HEK293 (cell line): Measurements from ENCODE around the gene TAC3.

Experiments
- CTCF ChIA-PET: fragments of 350-600 bp; formaldehyde crosslinking; extraction: SDS; loops from one replicate; lab custom pipeline; 2021; ENCODE audit warnings: antibody characterized with exemption; lab: Yijun Ruan, JAX
- POLR2A ChIA-PET: fragments of 300-600 bp; formaldehyde crosslinking; extraction: SDS; loops from one replicate; lab custom pipeline; 2020; ENCODE audit warnings: antibody characterized with exemption, inconsistent platforms; lab: Yijun Ruan, JAX
- H3K27ac ChIP-seq: fragments of 200-500 bp; sonication (Bioruptor generic); 2 replicates; pipeline ENCODE4 v1.5.1; 2014; ENCODE audit warnings: low read depth, low read length, control low read depth, inconsistent platforms; ENCODE audit errors: extremely low read depth
- H3K36me3 ChIP-seq, 2 experiments: fragments of 200-500 bp in 1 of 2; sonication (Bioruptor generic) in 1 of 2; 1 replicate in 1 of 2; 2 replicates in 1 of 2; pipeline ENCODE4 v1.5.1; 2014 to 2017; ENCODE audit warnings: inconsistent platforms in 2 of 2, low read length in 2 of 2; ENCODE audit not compliant: control insufficient read depth in 2 of 2, insufficient read depth in 1 of 2
- H3K4me1 ChIP-seq: fragments of 200-500 bp; sonication (Bioruptor generic); 2 replicates; pipeline ENCODE4 v1.5.1; 2014; ENCODE audit warnings: mild to moderate bottlenecking, low read length, inconsistent platforms; ENCODE audit not compliant: control insufficient read depth, insufficient read depth
- H3K4me3 ChIP-seq: 2 replicates; pipeline ENCODE4 v1.5.1; 2011; ENCODE audit warnings: low read depth, mild to moderate bottlenecking, control low read depth, low read length, moderate library complexity
- H3K9me3 ChIP-seq: fragments of 200-500 bp; sonication (Bioruptor generic); 2 replicates; pipeline ENCODE4 v1.5.1; 2014; ENCODE audit warnings: low read depth, low read length, inconsistent platforms; ENCODE audit not compliant: control insufficient read depth, insufficient read depth
- BCL11B ChIP-seq: fragments of 450-650 bp; formaldehyde crosslinking; IDR thresholded peaks from 2 replicates; pipeline ENCODE4 v1.5.1; 2016; ENCODE audit warnings: low read depth, missing biosample characterization, missing genetic modification characterization
- MZF1 ChIP-seq: fragments of 450-650 bp; formaldehyde crosslinking; IDR thresholded peaks from 2 replicates; pipeline ENCODE4 v1.5.1; 2017; ENCODE audit warnings: missing biosample characterization, missing genetic modification characterization, borderline replicate concordance
- PRDM10 ChIP-seq: fragments of 450-650 bp; formaldehyde crosslinking; IDR thresholded peaks from 2 replicates; pipeline ENCODE4 v1.5.1; 2016; ENCODE audit warnings: missing biosample characterization, missing genetic modification characterization
- PRDM4 ChIP-seq: fragments of 450-650 bp; formaldehyde crosslinking; IDR thresholded peaks from 2 replicates; pipeline ENCODE4 v1.5.1; 2017; ENCODE audit warnings: missing biosample characterization, missing genetic modification characterization
- SALL2 ChIP-seq: fragments of 450-650 bp; formaldehyde crosslinking; IDR thresholded peaks from 2 replicates; pipeline ENCODE4 v1.5.0; 2017; ENCODE audit warnings: missing biosample characterization, mild to moderate bottlenecking, missing genetic modification characterization, borderline replicate concordance
- SP3 ChIP-seq: fragments of 450-650 bp; formaldehyde crosslinking; IDR thresholded peaks from 2 replicates; pipeline ENCODE4 v1.5.1; 2016; ENCODE audit warnings: missing biosample characterization, missing genetic modification characterization
- SP7 ChIP-seq: fragments of 450-650 bp; formaldehyde crosslinking; IDR thresholded peaks from 2 replicates; pipeline ENCODE4 v1.5.1; 2016; ENCODE audit warnings: missing biosample characterization, missing genetic modification characterization
- ZNF114 ChIP-seq: fragments of 450-650 bp; formaldehyde crosslinking; IDR thresholded peaks from 2 replicates; pipeline ENCODE4 v1.5.0; 2017; ENCODE audit warnings: missing biosample characterization, missing genetic modification characterization
- ZNF169 ChIP-seq: fragments of 450-650 bp; formaldehyde crosslinking; IDR thresholded peaks from 2 replicates; pipeline ENCODE4 v1.5.1; 2016; ENCODE audit warnings: missing biosample characterization, missing genetic modification characterization
- ZNF2 ChIP-seq: fragments of 450-650 bp; formaldehyde crosslinking; IDR thresholded peaks from 2 replicates; pipeline ENCODE4 v1.5.1; 2016; ENCODE audit warnings: missing biosample characterization, missing genetic modification characterization
- ZNF23 ChIP-seq: fragments of 450-650 bp; formaldehyde crosslinking; IDR thresholded peaks from 2 replicates; pipeline ENCODE4 v1.5.1; 2016; ENCODE audit warnings: missing biosample characterization, missing genetic modification characterization, borderline replicate concordance
- ZNF280C ChIP-seq: fragments of 450-650 bp; formaldehyde crosslinking; IDR thresholded peaks from 2 replicates; pipeline ENCODE4 v1.5.1; 2016; ENCODE audit warnings: missing biosample characterization, missing genetic modification characterization
- ZNF341 ChIP-seq: fragments of 450-650 bp; formaldehyde crosslinking; IDR thresholded peaks from 2 replicates; pipeline ENCODE4; 2016; ENCODE audit warnings: low read depth, missing biosample characterization, missing genetic modification characterization
- ZNF544 ChIP-seq: fragments of 450-650 bp; formaldehyde crosslinking; IDR thresholded peaks from 2 replicates; pipeline ENCODE4 v1.5.0; 2017; ENCODE audit warnings: missing biosample characterization, missing genetic modification characterization
- ZNF624 ChIP-seq: fragments of 450-650 bp; formaldehyde crosslinking; IDR thresholded peaks from 2 replicates; pipeline ENCODE4 v1.5.1; 2017; ENCODE audit warnings: missing biosample characterization, missing genetic modification characterization
- ZNF837 ChIP-seq: fragments of 450-650 bp; formaldehyde crosslinking; IDR thresholded peaks from 2 replicates; pipeline ENCODE4 v1.5.1; 2016; ENCODE audit warnings: missing biosample characterization, missing genetic modification characterization
- TF ChIP-seq, protein P1 (sequence below): fragments of 450-650 bp; formaldehyde crosslinking; IDR thresholded peaks from 2 replicates; pipeline ENCODE4 v1.5.1; 2016; ENCODE audit warnings: missing biosample characterization, missing genetic modification characterization, low read depth
- TF ChIP-seq, protein P2 (sequence below): fragments of 450-650 bp; formaldehyde crosslinking; IDR thresholded peaks from 2 replicates; pipeline ENCODE4 v1.5.1; 2016; ENCODE audit warnings: missing biosample characterization, missing genetic modification characterization

Gene TAC3

GRCh38 chr12:56995201-56995929 is 21.0 kb downstream of the TAC3 start (continued):
- TF ChIP-seq PRDM10 (tag by site-specific recombination) (no peak), ZNF280C (tag by site-specific recombination) (no peak), ZNF624 (tag by site-specific recombination) (no peak), BCL11B (tag by site-specific recombination) (no peak)

- H3K36me3 ChIP-seq = peaks cover 0 to 24% of the 10 kb centered on the region in 2 experiments; a peak in 1 of 3 replicates
- no peaks in the 10 kb centered on the region for H3K9me3 ChIP-seq
- ChIA-PET CTCF (interaction anchor here (0.6 to 2.0 kb wide), 4 partner anchors 8 to 69 kb away, joined by 3 to 13 read pairs (median 4); no protein-coding TSS in a partner anchor), POLR2A (no interaction called here)
- no peak for TF ChIP-seq MZF1 (tag by site-specific recombination)
- TF ChIP-seq SP7 = no peak
- TF ChIP-seq, protein P1, sequence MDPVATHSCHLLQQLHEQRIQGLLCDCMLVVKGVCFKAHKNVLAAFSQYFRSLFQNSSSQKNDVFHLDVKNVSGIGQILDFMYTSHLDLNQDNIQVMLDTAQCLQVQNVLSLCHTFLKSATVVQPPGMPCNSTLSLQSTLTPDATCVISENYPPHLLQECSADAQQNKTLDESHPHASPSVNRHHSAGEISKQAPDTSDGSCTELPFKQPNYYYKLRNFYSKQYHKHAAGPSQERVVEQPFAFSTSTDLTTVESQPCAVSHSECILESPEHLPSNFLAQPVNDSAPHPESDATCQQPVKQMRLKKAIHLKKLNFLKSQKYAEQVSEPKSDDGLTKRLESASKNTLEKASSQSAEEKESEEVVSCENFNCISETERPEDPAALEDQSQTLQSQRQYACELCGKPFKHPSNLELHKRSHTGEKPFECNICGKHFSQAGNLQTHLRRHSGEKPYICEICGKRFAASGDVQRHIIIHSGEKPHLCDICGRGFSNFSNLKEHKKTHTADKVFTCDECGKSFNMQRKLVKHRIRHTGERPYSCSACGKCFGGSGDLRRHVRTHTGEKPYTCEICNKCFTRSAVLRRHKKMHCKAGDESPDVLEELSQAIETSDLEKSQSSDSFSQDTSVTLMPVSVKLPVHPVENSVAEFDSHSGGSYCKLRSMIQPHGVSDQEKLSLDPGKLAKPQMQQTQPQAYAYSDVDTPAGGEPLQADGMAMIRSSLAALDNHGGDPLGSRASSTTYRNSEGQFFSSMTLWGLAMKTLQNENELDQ (tag by site-specific recombination) = no peak
- no peak for TF ChIP-seq ZNF23
- no peak for TF ChIP-seq ZNF544 (tag by site-specific recombination)
- TF ChIP-seq PRDM4 (tag by site-specific recombination) = no peak
- no peak overlapping the region for H3K27ac ChIP-seq
- H3K4me1 ChIP-seq = no peaks in the 10 kb centered on the region
- H3K4me3 ChIP-seq = no peak overlapping the region
These were observed 22.0 kb downstream of the TAC3 start for GRCh38 chr12:56994231-56994746.

GRCh38 chr12:56993346-56993745 is 23.0 kb downstream of the TAC3 start:
- ChIA-PET CTCF (interaction anchor here (1.7 to 2.0 kb wide), 2 partner anchors 9 to 12 kb away, joined by 6 to 13 read pairs; no protein-coding TSS in a partner anchor), POLR2A (no interaction called here)
- Histone ChIP-seq H3K4me3 (no peak overlapping the region), H3K27ac (no peak overlapping the region), H3K4me1 (no peaks in the 10 kb centered on the region), H3K36me3 (peaks cover 0 to 17% of the 10 kb centered on the region in 2 experiments; a peak in 1 of 3 replicates), H3K9me3 (no peaks in the 10 kb centered on the region)
- TF ChIP-seq SALL2 (tag by site-specific recombination) (no peak), SP3 (tag by site-specific recombination) (no peak), ZNF341 (no peak), ZNF169 (tag by site-specific recombination) (no peak), ZNF114 (tag by site-specific recombination) (no peak), ZNF2 (tag by site-specific recombination) (no peak), ZNF837 (tag by site-specific recombination) (no peak)
- TF ChIP-seq, protein P2, sequence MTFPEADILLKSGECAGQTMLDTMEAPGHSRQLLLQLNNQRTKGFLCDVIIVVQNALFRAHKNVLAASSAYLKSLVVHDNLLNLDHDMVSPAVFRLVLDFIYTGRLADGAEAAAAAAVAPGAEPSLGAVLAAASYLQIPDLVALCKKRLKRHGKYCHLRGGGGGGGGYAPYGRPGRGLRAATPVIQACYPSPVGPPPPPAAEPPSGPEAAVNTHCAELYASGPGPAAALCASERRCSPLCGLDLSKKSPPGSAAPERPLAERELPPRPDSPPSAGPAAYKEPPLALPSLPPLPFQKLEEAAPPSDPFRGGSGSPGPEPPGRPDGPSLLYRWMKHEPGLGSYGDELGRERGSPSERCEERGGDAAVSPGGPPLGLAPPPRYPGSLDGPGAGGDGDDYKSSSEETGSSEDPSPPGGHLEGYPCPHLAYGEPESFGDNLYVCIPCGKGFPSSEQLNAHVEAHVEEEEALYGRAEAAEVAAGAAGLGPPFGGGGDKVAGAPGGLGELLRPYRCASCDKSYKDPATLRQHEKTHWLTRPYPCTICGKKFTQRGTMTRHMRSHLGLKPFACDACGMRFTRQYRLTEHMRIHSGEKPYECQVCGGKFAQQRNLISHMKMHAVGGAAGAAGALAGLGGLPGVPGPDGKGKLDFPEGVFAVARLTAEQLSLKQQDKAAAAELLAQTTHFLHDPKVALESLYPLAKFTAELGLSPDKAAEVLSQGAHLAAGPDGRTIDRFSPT = no peak
